Bone marrow (tissue), 2 donors: ENCODE data around the gene NES.

Source experiments
- DNase-seq, 2 donors: peaks; one replicate each; lab custom pipeline; 2025; lab: John Stamatoyannopoulos, UW

NES gene

DNA sequence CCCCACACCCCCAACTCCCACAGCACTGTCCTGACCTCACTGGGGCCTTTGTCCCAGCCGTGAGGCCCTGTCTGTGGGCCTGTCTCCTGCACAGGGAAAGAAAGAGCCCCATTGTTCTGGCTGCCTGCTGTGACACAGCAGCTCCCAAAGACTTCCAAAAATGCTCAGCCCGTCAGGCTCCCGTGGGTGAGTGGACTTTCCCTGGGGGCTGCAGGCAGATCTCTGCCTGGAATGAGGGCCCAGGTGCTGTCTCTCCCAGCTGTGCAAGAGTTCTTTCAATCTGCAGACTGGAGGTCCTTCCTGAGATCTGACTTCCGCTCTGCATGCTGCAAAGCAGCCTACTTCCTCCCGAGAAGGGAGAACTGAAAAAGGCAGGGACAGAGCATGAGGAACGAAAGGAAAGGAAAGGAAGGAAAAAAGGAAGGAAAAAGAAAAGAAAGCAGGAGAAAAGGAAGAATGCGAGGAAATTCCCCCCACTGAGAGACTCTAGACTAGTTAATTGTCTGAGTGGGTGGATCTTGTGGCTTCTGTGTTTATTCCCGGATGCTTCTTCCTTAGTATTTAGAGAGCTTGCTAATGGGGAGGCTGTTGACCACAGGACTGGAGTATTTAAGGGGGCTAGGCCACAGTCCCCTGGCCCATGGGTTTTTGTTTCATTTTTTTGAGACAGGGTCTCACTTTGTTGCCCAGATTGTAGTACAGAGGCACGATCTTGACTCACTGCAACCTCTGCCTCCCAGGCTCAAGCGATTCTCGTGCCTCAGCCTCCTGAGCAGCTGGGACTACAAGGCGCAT, 15.0 kb downstream of the NES start:
- no peak for DNase-seq

DNA sequence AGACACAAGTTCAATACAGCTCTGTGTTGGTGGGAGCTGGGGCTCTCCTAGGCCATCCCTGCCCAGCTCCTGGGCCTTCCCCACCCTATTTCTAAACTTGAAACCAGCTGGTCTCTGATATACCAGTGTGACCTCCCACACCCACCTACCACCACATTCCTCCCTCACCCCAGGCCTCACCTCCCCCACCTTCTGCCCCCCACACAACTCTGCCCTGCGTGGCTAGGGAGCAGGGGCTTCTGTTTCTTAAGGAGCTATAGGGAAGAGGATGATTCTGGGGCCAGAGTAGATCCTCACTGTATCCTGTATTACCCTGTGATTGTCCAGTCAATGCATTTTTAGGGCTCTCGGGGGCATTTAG, 16.5 kb downstream of the NES start:
- DNase-seq, result no peak

DNA sequence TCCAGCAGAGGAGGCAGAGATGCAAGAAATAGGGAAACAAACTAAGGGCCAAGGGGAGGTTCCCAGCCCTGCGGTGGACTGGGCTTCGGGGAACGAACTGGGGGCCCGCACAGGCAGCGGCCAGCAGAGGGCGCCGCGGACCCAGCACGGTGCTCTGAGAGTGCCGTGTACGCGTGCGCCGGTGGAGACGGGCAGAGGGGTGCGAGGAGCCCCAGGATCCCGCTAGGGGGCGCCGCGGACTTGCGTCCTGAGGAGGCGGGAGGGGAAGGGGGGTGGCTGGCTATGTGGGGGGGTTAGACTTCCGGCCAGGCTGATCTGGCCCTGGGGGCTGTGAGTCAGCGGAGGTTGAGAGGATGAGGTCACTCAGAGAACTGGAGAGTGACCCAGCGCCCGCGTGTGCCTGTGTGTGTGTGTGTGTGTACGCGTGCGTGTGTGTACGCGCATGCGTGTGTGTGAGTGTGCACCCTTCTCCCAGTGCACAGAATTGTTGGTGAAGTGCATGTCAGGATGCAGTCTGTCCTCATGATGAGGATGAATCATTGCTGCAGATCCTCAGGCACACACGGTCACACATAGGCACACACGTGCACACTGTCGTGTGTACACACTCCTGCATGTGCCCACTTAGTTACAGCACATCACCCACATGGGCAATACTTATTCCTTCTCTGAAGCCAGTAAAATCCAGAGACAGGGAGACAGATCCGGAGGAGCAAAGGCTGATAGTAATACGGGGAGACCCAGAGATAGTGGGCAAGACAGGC, 17.0 kb downstream of the NES start:
- peak; percentile 91 to 93 for DNase-seq

DNA sequence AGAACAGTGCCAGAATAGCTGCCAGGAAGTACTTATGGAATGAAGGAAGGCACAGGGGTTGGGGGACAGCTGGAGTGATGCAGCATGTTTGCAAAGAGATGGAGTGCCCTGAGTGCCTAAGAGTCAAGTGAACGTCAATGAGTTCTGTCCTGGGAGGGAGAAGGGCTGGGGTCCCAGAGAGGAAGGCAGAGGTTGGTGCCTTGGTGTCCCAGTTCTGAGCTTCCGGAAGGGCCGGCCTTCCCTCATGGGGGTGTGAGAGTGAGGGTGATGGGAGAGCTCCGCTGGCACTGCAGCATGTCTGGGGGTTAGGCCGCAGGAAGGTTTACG, 17.6 kb downstream of the NES start:
- no peak for DNase-seq

DNA sequence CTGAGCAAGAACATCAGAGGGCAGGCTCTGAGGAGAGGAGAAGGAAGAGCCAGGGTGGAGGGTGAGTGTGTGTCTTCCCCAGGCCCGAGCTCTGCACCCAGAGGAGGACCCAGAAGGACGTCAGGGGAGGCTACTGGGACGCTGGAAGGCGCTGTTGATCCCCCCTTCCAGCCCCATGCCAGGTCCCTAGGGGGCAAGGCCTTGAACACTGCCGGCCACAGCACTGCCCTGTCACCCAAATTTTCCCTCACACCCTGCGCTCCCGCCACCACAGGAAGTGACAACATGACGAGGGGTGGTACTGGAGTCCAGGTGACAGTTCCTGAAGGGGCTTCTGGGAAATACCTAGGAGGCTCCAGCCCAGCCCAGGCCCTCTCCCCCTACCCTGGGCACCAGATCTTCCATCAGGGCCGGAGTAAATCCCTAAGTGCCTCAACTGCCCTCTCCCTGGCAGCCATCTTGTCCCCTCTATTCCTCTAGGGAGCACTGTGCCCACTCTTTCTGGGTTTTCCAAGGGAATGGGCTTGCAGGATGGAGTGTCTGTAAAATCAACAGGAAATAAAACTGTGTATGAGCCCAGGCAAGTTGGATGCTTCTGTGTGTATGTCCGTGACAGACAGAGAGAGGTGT, 18.1 kb downstream of the NES start:
- no peak for DNase-seq

DNA sequence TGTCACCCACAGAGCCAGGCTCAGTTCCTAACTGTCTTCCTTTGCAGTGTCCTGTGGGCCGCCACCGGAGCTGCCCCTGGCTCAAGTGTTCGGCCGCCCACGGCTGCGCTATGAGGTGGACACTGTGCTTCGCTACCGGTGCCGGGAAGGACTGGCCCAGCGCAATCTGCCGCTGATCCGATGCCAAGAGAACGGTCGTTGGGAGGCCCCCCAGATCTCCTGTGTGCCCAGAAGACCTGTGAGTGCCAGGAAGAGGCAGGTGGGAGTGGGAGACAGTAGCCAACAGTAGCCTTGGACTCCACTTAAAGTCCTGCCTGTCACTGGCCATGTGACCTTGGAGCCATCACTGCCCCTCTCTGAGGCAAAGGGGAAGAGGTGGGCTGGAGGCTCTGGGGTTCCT, 18.7 kb downstream of the NES start:
- DNase-seq, result no peak

DNA sequence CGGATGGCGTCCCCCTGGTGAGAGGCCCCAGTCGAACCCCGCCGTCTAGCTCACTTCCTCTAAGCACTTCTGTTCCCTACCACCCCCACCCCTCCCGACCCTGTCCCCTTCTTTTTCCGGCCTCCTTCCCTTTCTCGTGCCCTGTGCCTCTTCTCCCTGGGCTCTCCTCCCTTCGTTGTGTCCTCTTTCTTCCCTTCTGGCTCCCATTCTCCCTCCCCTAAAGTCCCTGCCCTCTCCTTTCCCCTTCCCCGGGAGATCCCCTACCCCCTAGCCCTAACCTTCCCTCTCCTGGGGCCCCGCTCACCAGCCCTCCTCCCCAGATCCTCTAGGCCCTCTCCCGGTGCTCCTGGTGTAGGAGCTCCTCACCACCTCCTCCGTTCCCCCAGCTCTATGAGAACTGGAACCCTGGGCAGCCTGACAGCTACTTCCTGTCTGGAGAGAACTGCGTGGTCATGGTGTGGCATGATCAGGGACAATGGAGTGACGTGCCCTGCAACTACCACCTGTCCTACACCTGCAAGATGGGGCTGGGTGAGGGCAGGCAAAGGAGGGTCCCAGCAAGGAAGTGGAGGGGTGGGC, 19.4 kb downstream of the NES start:
- no peak for DNase-seq

DNA sequence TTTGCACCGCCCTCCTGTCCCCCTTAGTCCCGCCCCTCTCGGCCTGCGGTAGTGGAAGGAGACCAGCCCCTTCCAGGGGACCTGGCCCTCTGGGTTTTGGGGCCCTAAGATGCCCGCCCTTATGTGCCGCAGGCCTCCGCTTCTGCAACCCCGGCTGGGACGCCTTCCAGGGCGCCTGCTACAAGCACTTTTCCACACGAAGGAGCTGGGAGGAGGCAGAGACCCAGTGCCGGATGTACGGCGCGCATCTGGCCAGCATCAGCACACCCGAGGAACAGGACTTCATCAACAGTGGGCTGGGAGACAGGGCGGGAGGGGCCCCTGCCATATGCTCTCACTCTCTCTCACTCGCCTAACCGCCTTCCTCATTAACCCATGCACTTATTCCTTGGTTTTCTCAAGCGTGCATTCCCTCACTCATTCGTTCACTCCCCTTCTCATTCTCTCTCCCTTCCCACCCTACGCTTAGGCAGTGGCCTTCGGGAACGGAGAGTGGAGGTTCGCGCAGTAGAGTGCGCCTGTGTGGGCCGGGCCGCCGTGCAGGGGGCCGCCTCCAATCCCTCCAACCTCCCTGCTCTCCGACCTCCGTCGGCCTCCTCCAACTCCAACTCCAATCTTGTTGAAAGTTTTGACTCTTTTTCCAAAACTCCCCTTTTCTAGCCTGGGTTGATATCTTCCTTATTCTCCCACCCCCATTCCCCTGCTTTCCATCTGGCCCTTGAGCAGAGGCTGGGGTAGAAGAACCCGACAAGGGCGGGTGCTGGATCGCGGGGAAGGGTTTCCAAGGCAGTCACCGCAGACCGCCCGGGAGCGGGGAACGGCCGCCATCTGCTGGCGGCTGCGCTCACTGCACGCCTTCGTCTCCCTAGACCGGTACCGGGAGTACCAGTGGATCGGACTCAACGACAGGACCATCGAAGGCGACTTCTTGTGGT, 20.1 kb downstream of the NES start:
- peak in 1 of 2 donors; percentile 37 for DNase-seq

DNA sequence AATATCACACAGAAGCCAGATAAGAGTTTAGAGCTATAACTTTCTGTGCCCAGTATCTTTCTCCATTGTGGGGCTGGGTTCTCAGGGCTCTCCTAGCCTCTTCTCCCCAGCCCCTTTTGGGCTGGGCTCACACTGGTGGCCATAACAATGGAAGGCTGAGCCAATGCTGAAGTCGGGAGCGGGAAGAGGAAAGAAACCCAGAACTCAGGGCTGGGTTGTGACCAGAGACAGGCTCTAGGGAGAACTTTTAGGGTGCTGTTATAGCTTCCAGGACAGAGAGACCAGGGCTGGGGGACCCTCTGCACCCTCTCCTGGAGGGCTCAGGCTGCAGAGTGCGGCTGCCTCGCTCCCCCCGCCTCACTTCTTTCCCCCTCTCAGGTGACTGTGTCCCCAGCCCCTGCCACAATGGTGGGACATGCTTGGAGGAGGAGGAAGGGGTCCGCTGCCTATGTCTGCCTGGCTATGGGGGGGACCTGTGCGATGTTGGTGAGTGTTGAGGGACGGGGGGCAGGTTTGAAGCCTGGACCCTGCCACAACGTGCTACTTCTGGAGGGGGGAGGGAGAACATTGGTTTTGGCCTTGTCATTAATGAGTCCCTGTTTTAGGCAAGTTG, 21.2 kb downstream of the NES start:
- no peak for DNase-seq

DNA sequence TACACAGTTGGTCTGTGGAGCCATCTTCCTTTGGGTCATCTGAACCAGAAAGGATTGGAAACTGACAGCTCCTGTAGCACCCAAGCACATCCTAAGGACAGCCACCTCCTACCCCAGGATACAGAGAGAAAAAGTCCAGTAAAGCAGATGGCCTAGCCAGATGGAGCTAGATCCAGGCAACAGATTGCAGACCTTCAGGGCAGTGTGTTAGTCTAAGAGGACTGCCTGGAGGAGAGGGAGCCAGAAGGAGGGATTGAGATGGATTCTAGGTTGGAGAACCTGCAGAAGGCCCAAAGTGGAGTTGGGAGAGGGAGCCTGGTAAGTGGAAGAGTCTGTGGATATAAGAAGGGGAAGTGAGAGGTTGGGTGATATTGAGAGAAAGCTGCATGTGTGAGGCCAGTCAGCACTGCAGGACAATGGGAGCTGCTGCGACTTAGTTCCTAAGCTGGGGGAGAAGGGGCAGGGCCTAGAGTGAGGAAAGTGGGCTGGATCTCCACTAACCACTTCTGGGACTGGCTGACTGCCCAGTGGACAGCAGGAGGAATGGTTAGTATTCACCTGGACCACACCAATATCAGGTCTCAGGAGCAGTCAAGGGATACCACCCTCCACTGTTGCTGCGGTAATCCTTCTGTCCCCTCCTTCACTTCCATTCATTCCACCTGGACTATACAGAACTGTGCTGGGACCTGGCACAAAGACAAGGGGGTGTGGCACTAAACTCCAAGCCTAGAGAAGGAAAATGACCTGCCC, 21.9 kb downstream of the NES start:
- no peak for DNase-seq

DNA sequence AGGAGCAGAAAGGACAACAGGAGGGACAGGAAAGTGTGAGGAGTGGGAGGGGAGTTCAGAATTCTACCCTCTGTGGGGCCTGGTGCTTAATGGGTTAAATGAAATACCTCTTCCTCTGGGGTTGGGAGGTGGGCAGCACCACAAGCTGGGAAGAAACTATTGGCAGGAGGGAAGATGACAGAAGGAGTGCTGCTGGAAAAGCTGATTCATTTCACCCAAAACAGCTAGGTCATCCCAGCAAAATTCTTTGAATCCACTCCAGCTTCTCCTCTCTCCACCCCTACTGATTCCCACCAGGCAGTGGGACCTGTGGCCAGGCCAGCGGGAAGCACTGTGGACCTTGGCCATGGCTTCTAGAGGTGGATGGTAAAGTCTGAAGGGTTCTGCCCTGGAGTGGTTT, 22.5 kb downstream of the NES start:
- no peak for DNase-seq

DNA sequence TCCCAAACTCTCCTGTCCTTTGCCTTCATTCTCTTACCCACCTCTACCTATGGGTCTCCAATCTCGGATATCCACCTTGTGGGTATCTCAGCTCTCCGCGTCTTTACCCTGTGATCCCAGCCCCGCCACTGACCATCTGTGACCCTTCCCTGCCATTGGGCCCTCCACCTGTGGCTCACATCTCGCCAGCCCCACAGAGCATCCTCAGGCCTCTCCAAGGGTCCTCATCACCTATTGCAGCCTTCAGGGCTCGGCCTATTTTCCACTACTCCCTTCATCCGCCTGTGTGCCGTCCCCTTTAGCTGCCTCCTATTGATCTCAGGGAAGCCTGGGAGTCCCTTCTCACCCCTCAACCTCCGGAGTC, 24.2 kb downstream of the NES start:
- no peak for DNase-seq

DNA sequence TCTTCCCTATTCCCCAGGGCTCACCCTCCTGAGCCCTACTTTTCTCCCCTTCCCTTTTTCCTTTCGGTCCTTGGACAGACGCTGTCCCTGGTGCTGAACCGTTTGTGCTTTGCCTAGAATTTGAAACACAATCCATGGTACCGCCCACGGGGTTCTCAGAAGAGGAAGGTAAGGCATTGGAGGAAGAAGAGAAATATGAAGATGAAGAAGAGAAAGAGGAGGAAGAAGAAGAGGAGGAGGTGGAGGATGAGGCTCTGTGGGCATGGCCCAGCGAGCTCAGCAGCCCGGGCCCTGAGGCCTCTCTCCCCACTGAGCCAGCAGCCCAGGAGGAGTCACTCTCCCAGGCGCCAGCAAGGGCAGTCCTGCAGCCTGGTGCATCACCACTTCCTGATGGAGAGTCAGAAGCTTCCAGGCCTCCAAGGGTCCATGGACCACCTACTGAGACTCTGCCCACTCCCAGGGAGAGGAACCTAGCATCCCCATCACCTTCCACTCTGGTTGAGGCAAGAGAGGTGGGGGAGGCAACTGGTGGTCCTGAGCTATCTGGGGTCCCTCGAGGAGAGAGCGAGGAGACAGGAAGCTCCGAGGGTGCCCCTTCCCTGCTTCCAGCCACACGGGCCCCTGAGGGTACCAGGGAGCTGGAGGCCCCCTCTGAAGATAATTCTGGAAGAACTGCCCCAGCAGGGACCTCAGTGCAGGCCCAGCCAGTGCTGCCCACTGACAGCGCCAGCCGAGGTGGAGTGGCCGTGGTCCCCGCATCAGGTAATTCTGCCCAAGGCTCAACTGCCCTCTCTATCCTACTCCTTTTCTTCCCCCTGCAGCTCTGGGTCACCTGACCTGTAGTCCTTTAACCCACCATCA, 24.8 kb downstream of the NES start:
- no peak for DNase-seq

DNA sequence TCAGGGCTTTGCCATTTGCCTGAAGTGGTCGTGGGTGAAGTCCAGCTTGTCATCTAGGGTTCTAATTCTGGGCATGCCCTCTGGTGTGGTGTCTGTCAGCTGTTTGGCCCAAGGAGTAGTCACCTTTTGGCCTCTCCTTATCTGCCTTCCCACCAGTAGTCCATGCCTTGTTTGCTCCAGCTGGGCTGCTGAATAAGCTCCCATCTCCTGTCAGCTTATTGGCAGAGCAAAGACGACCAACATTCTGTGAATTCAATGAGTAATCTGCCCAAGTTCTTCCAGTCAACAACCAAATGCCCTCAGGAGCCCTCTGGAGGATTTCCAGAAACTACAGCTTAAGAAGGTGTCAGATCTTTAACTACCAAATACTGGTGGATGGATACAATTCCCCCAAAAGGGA, 28.3 kb downstream of the NES start:
- no peak for DNase-seq

DNA sequence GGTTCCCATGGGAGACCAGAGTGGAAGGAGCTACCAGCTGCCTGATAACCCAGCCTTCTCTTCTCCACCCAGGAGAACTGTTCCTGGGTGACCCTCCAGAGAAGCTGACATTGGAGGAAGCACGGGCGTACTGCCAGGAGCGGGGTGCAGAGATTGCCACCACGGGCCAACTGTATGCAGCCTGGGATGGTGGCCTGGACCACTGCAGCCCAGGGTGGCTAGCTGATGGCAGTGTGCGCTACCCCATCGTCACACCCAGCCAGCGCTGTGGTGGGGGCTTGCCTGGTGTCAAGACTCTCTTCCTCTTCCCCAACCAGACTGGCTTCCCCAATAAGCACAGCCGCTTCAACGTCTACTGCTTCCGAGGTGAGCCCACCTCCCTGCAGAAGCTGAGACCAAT, 28.7 kb downstream of the NES start:
- no peak for DNase-seq

DNA sequence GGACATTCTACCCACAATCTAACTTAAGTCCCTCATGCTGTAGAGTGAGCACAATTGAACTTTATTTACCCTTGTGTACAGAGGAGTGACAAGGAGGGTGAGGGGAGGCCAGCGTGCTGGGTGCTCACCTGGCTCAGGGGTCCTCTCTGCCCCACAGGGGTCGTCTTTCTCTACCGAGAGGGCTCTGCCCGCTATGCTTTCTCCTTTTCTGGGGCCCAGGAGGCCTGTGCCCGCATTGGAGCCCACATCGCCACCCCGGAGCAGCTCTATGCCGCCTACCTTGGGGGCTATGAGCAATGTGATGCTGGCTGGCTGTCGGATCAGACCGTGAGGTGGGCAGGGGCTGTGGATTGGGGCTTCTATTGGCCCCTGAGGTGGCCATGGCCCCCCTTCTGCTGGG, 29.9 kb downstream of the NES start:
- no peak for DNase-seq

DNA sequence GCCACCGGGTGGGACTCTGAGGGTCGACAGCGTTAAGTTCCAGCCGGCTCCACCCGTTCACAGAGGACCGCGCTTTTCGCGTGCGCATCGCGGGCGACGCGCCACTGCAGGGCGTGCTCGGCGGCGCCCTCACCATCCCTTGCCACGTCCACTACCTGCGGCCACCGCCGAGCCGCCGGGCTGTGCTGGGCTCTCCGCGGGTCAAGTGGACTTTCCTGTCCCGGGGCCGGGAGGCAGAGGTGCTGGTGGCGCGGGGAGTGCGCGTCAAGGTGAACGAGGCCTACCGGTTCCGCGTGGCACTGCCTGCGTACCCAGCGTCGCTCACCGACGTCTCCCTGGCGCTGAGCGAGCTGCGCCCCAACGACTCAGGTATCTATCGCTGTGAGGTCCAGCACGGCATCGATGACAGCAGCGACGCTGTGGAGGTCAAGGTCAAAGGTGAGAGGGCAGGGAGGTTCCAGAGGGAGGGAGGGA, 30.4 kb downstream of the NES start:
- no peak for DNase-seq

DNA sequence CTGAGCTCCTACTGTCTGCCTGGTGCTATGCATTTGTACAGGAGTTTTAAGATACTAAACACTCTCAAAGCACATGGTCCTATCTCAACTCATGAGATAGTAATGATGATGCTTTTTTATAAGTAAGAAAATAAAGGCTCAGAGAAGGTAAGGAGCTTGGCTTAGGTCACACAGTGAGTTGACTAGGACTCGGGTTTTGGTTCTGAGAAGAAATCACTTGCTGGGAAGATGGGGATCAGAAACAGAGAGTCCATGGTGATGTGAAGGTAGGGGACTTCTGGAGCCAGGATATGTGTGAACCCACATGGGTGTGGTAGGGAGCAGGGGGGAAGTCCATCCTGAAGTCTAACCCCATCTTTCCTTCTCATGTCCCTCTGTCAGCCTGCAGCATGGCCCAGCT, 31.5 kb downstream of the NES start:
- DNase-seq, result no peak

DNA sequence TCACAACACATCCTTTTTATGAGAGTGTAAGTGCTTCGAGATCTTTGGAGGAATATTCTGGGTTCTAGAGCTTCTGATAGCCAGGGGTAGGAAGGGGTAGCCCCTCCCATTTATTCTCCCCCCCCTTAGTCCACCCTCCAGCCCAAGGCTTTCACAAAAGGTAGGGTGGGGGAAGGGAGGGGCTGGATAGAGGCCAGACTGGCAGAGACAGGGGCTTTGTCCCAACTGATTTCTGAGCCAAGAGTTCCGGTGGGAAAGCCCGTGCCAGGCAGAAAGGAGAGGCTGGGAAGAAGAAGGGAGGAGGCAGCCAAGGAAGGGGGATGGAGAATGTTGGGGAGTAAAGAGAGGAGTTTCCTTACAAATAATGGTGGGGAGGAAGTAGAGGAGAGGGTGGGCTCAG, 32.2 kb downstream of the NES start:
- no peak for DNase-seq

DNA sequence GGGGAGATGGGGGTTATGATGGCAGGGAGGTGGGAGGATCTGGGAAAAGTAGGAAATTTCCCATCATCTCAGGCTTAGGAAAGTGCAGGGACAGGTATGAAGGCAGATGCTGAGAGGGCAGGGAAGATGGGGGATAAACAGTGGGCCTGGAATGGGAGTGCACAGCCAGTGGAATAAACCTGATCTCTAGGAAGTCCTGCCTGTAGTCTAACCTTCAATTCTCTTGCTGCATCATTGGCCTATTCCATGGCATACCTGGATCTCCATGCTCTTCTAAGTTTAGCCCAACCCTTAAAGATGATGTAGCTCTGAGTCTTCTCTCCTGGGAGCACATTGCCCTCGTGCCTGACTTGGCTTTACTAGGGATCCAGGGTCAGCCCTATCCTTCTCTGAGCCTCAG, 32.6 kb downstream of the NES start:
- DNase-seq, result no peak
